Measurements from ENCODE around the gene PLCB4.

The PLCB4 gene

GRCh38 chr20:9413001-9413400, 344.1 kb downstream of the PLCB4 start:
- DNase-seq: no peak

- DNase-seq: no peak
Measured at GRCh38 chr20:9415426-9415825, 346.5 kb downstream of the PLCB4 start.

GRCh38 chr20:9416421-9416820, 347.5 kb downstream of the PLCB4 start:
- no peak for DNase-seq

- DNase-seq: no peak
Measured at GRCh38 chr20:9417665-9418064, 348.8 kb downstream of the PLCB4 start.

GRCh38 chr20:9422321-9423057, 353.6 kb downstream of the PLCB4 start:
- DNase-seq: no peak

GRCh38 chr20:9424551-9424950, 355.7 kb downstream of the PLCB4 start:
- DNase-seq: no peak

GRCh38 chr20:9427430-9428291, 358.8 kb downstream of the PLCB4 start:
- no peak for DNase-seq

- DNase-seq: no peak
Measured at GRCh38 chr20:9428292-9428607, 359.4 kb downstream of the PLCB4 start.

- DNase-seq: no peak
Measured at GRCh38 chr20:9439806-9440205, 370.9 kb downstream of the PLCB4 start.

- DNase-seq: no peak
Measured at GRCh38 chr20:9440892-9441291, 372.0 kb downstream of the PLCB4 start.

- DNase-seq: no peak
Measured at GRCh38 chr20:9441948-9442347, 373.1 kb downstream of the PLCB4 start.

- DNase-seq: no peak
Measured at GRCh38 chr20:9442858-9443257, 374.0 kb downstream of the PLCB4 start.

GRCh38 chr20:9444921-9445320, 376.0 kb downstream of the PLCB4 start:
- DNase-seq: no peak

- no peak for DNase-seq
Measured at GRCh38 chr20:9447182-9447581, 378.3 kb downstream of the PLCB4 start.

GRCh38 chr20:9453201-9453600, 384.3 kb downstream of the PLCB4 start:
- no peak for DNase-seq

GRCh38 chr20:9454791-9455190, 385.9 kb downstream of the PLCB4 start:
- DNase-seq: no peak

GRCh38 chr20:9457136-9457535, 388.2 kb downstream of the PLCB4 start:
- DNase-seq: no peak

GRCh38 chr20:9458138-9458796, 389.4 kb downstream of the PLCB4 start:
- DNase-seq: no peak

- DNase-seq: no peak
Measured at GRCh38 chr20:9460518-9460917, 391.6 kb downstream of the PLCB4 start.

- DNase-seq: no peak
Measured at GRCh38 chr20:9467995-9468394, 399.1 kb downstream of the PLCB4 start.

- no peak for DNase-seq
Measured at GRCh38 chr20:9474835-9475415, 406.0 kb downstream of the PLCB4 start.

- no peak for DNase-seq
Measured at GRCh38 chr20:9475456-9475855, 406.6 kb downstream of the PLCB4 start.

GRCh38 chr20:9476174-9476573, 407.3 kb downstream of the PLCB4 start:
- DNase-seq: no peak

- DNase-seq: no peak
Measured at GRCh38 chr20:9476637-9477036, 407.8 kb downstream of the PLCB4 start.

All from stimulated activated CD4-positive, alpha-beta T cell treated with anti-CD3 and anti-CD28 coated beads, Interleukin-12 subunit alpha, Interleukin-12 subunit beta, amount 100 ng/mL, for 4 hours (primary cell).